K562 (cell line): Measurements from ENCODE around the gene KCNH2. TPM values are rescaled to one million over a fixed set of nuclear protein-coding genes. Genes with fewer than 3 reads are reported as not detected.

Source experiments
- CLOCK ChIP-seq: fragments of 250-450 bp; sonication (Bioruptor Pico); IDR thresholded peaks from 2 replicates; pipeline ENCODE4 v1.4.0; 2020; ENCODE audit warnings: mild to moderate bottlenecking, moderate library complexity, borderline replicate concordance
- DACH1 ChIP-seq: fragments of 450-650 bp; IDR thresholded peaks from 2 replicates; pipeline ENCODE4 v1.6.1; 2018; ENCODE audit not compliant: partially characterized antibody
- ESRRA ChIP-seq: fragments of 450-650 bp; IDR thresholded peaks from 2 replicates; pipeline ENCODE4 v1.6.1; 2014; ENCODE audit warnings: low read depth, mild to moderate bottlenecking, moderate library complexity, borderline replicate concordance
- FOXK2 ChIP-seq, 2 experiments: fragments of 450-650 bp; IDR thresholded peaks in 1 of 2; conservative IDR thresholded peaks in 1 of 2; 2 replicates each; pipeline ENCODE4 v1.6.1; 2016; ENCODE audit warnings: low read depth in 2 of 2, mild to moderate bottlenecking in 1 of 2
- FUS ChIP-seq: fragments of 200-400 bp; formaldehyde crosslinking; optimal IDR thresholded peaks from 2 replicates; pipeline ENCODE3; 2017; ENCODE audit warnings: low read depth, low read length
- ILF3 ChIP-seq: fragments of 450-650 bp; IDR thresholded peaks from 2 replicates; pipeline ENCODE4 v1.6.1; 2018; ENCODE audit warnings: antibody characterized with exemption, mild to moderate bottlenecking, moderate library complexity, borderline replicate concordance
- KHSRP ChIP-seq: fragments of 450-650 bp; IDR thresholded peaks from 2 replicates; pipeline ENCODE4 v1.6.1; 2017
- POLR2A ChIP-seq: fragments of 450-650 bp; conservative IDR thresholded peaks from 2 replicates; pipeline ENCODE4 v1.6.1; 2016
- RBM17 ChIP-seq: fragments of 200-400 bp; formaldehyde crosslinking; IDR thresholded peaks from 2 replicates; pipeline ENCODE4 v1.6.1; 2017; ENCODE audit warnings: low read depth, mild to moderate bottlenecking, low read length, borderline replicate concordance
- SFPQ ChIP-seq: fragments of 200-400 bp; formaldehyde crosslinking; IDR thresholded peaks from 2 replicates; pipeline ENCODE4 v1.6.1; 2017; ENCODE audit warnings: mild to moderate bottlenecking, low read depth, low read length, moderate library complexity
- SMAD3 ChIP-seq: fragments of 450-650 bp; formaldehyde crosslinking; conservative IDR thresholded peaks from 2 replicates; pipeline ENCODE4 v1.4.0; 2020; ENCODE audit warnings: mild to moderate bottlenecking
- ZHX1 ChIP-seq: fragments of 150-350 bp; conservative IDR thresholded peaks from 2 replicates; pipeline ENCODE4 v1.6.1; 2014; ENCODE audit warnings: low read length
- ZNF175 ChIP-seq: fragments of 200-800 bp; sonication (Bioruptor generic); IDR thresholded peaks from 2 replicates; pipeline ENCODE4 v1.6.1; 2016; ENCODE audit warnings: low read depth, mild to moderate bottlenecking, missing genetic modification characterization, missing compliant biosample characterization
- ZNF274 ChIP-seq: IDR thresholded peaks from 2 replicates; pipeline ENCODE4 v1.6.1; 2011; ENCODE audit warnings: low read depth, mild to moderate bottlenecking, low read length, moderate library complexity, borderline replicate concordance
- ZNF584 ChIP-seq: fragments of 200-800 bp; sonication (Bioruptor generic); IDR thresholded peaks from 2 replicates; pipeline ENCODE4 v1.6.1; 2016; ENCODE audit warnings: low read depth, mild to moderate bottlenecking, missing genetic modification characterization, missing compliant biosample characterization
- polyA plus RNA-seq, 8 experiments: library from polyadenylated mRNA; depleted of rRNA in 4 of 8; stranded (reverse) in 5 of 8; unstranded in 3 of 8; fragments of >200 nt; fragmentation: Nextera tagmentation in 2 of 8; fragmentation: Illumina TruSeq in 1 of 8; extraction: Ambion mirVana in 2 of 8; extraction: Trizol in 1 of 8; gene quantifications; 2 replicates each; pipeline versions ENCODE4 v1.2.1 to v1.2.3, GENCODE V29; 2011 to 2014; ENCODE audit warnings: inconsistent platforms in 1 of 8, missing spikeins in 1 of 8
- total RNA-seq, 7 experiments: library from RNA; depleted of rRNA in 6 of 7; stranded (reverse); fragments of >200 nt in 6 of 7; fragmentation: Illumina TruSeq in 2 of 7; extraction: Trizol in 2 of 7; gene quantifications; 2 replicates each; pipeline versions ENCODE4 v1.2.1 to v1.2.3, GENCODE V29; 2011 to 2021; ENCODE audit warnings: low replicate concordance in 1 of 7
- TF ChIP-seq, protein P1 (sequence below): fragments of 450-650 bp; formaldehyde crosslinking; IDR thresholded peaks from 2 replicates; pipeline ENCODE4 v1.4.0; 2020; ENCODE audit warnings: mild to moderate bottlenecking, moderate library complexity
- TF ChIP-seq, protein P2 (sequence below): IDR thresholded peaks from 2 replicates; pipeline ENCODE4 v1.6.1; 2014; ENCODE audit warnings: antibody characterized with exemption

KCNH2 gene
- total and polyA plus RNA-seq, 9 of the 15 experiments (the other 6 are each of a cell fraction or from before 2014, with no cell fraction given): 18.1 to 368 (median 218) TPM

- TF ChIP-seq, protein P1, sequence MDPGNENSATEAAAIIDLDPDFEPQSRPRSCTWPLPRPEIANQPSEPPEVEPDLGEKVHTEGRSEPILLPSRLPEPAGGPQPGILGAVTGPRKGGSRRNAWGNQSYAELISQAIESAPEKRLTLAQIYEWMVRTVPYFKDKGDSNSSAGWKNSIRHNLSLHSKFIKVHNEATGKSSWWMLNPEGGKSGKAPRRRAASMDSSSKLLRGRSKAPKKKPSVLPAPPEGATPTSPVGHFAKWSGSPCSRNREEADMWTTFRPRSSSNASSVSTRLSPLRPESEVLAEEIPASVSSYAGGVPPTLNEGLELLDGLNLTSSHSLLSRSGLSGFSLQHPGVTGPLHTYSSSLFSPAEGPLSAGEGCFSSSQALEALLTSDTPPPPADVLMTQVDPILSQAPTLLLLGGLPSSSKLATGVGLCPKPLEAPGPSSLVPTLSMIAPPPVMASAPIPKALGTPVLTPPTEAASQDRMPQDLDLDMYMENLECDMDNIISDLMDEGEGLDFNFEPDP (CRISPR knock-in tag): 0 out of 2 replicates have a peak, but pooled peaks have one; percentile 16
- no peak for TF ChIP-seq FUS
- TF ChIP-seq POLR2A: no peak
- TF ChIP-seq ZNF274: no peak
- TF ChIP-seq KHSRP: no peak
- no peak for TF ChIP-seq ILF3
- TF ChIP-seq RBM17: no peak
- TF ChIP-seq ZNF175: peak; percentile 60; the same call in 1 of the 2 replicates
- TF ChIP-seq ZHX1: no peak
- no peak for TF ChIP-seq CLOCK (CRISPR knock-in tag)
- TF ChIP-seq, protein P2, sequence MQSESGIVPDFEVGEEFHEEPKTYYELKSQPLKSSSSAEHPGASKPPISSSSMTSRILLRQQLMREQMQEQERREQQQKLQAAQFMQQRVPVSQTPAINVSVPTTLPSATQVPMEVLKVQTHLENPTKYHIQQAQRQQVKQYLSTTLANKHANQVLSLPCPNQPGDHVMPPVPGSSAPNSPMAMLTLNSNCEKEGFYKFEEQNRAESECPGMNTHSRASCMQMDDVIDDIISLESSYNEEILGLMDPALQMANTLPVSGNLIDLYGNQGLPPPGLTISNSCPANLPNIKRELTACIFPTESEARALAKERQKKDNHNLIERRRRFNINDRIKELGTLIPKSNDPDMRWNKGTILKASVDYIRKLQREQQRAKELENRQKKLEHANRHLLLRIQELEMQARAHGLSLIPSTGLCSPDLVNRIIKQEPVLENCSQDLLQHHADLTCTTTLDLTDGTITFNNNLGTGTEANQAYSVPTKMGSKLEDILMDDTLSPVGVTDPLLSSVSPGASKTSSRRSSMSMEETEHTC: no peak
- no peak for TF ChIP-seq ESRRA
- peak; percentile 60 for TF ChIP-seq DACH1
- no peak; the same call in 1 of the 2 replicates for TF ChIP-seq SMAD3
- TF ChIP-seq SFPQ: no peak
- no peak for TF ChIP-seq FOXK2 (conservative IDR thresholded peaks at IDR 0.05 in 1 of 2, IDR thresholded peaks at IDR 0.05 in 1 of 2; ENCODE audit: low read depth in 2 of 2)
- TF ChIP-seq ZNF584 (CRISPR knock-in tag): peak; percentile 18; the same call in 1 of the 2 replicates
Measured at GRCh38 chr7:150961510-150962289, 16.4 kb downstream of the KCNH2 start (continued).
